Psoas muscle (tissue), 8 donors: Measurements from ENCODE around the gene PPP1R18. TPM values are rescaled to one million over a fixed set of nuclear protein-coding genes. Genes with fewer than 3 reads are reported as not detected.

ENCODE experiments used
- ATAC-seq, 4 donors: fragments of 200-7000 bp; cut with Tn5 transposase; one replicate each; pipeline ENCODE4 v1.9.1; 2020; ENCODE audit warnings: moderate library complexity in 3 of 4, mild to moderate bottlenecking in 2 of 4
- DNase-seq, 2 donors: peaks; one replicate each; pipeline ENCODE4 v3.0.0-alpha.2; 2020
- H3K27ac ChIP-seq: fragments of 200-600 bp; one replicate; pipeline ENCODE4 v1.8.0; 2022
- H3K27me3 ChIP-seq, 3 donors: fragments of 200-600 bp in 1 of 3; one replicate each; pipeline versions ENCODE4 v1.6.1 to v1.8.0; 2013 to 2022; ENCODE audit warnings: low read length in 2 of 3, mild to moderate bottlenecking in 2 of 3, moderate library complexity in 1 of 3; ENCODE audit not compliant: insufficient read depth in 3 of 3
- H3K36me3 ChIP-seq, 2 donors: fragments of 200-600 bp in 1 of 2; one replicate each; pipeline versions ENCODE4 v1.6.1 to v1.8.0; 2013 to 2022; ENCODE audit warnings: low read depth in 1 of 2, mild to moderate bottlenecking in 1 of 2, moderate library complexity in 1 of 2; ENCODE audit not compliant: insufficient read depth in 1 of 2
- H3K4me1 ChIP-seq: fragments of 200-600 bp; one replicate; pipeline ENCODE4 v1.8.0; 2022
- H3K4me3 ChIP-seq: fragments of 200-600 bp; one replicate; pipeline ENCODE4 v1.8.0; 2022; ENCODE audit warnings: mild to moderate bottlenecking
- H3K9me3 ChIP-seq: fragments of 200-600 bp; one replicate; pipeline ENCODE4 v1.8.0; 2022
- WGBS, 3 donors: extraction: QIAGEN DNeasy Blood & Tissue Kit; methylation state at CpG; one replicate each; pipeline versions ENCODE4 v1.1.6 to v1.1.7; 2013; 5-methylcytosine and 5-hydroxymethylcytosine counted together
- intact Hi-C, 2 donors: fragments of 100-400 bp; cut with DNase I; formaldehyde crosslinking; loops; one replicate each; pipeline versions ENCODE4 v1.11.0 to v1.14.2; 2022
- long read RNA-seq, 2 donors: library from polyadenylated mRNA; unstranded; transcript quantifications; one replicate each; pipeline ENCODE4 v2.0.0, GENCODE V29; 2021
- polyA plus RNA-seq, 3 donors: library from polyadenylated mRNA; stranded (reverse); fragments of 200-250 nt; gene quantifications; one replicate each; pipeline ENCODE4 v1.2.3, GENCODE V29; 2013
- total RNA-seq, 4 donors: library from RNA; stranded (reverse); fragmentation: NEBNext Ultra II Directional in 2 of 4; extraction: Animal tissue kit (Norgen Biotek cat#: 25700) in 2 of 4; gene quantifications; one replicate each; pipeline versions ENCODE4 v1.2.1 to v1.2.4, GENCODE V29; 2021 to 2023
- TF ChIP-seq, protein P1 (sequence below): fragments of 200-600 bp; IDR thresholded peaks from one replicate; pipeline ENCODE4 v1.8.0; 2022; ENCODE audit warnings: antibody characterized with exemption
- donor health status: healthy with polysubstance abuse.
- donor health status: DM: no; HTN: no; CAD: no; lungs with moderate emphysema.
- donor health status: Bipolar disorder and iron deficiency.
- donor health status: healthy.
- donor health status: DM: yes; HTN: yes; CAD: no.
- donor health status: DM: no; HTN: no; CAD: no.
- donor health status: DM: no; HTN: no; CAD: no.
- donor health status: DM: yes; HTN: yes; CAD: no.

The PPP1R18 gene, protein sequence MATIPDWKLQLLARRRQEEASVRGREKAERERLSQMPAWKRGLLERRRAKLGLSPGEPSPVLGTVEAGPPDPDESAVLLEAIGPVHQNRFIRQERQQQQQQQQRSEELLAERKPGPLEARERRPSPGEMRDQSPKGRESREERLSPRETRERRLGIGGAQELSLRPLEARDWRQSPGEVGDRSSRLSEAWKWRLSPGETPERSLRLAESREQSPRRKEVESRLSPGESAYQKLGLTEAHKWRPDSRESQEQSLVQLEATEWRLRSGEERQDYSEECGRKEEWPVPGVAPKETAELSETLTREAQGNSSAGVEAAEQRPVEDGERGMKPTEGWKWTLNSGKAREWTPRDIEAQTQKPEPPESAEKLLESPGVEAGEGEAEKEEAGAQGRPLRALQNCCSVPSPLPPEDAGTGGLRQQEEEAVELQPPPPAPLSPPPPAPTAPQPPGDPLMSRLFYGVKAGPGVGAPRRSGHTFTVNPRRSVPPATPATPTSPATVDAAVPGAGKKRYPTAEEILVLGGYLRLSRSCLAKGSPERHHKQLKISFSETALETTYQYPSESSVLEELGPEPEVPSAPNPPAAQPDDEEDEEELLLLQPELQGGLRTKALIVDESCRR
- total RNA-seq = 10 to 100 TPM; 14.2 to 39.7 (median 17.3) TPM
- 10 to 100 TPM in 2 of 3 donors, 1 to 10 TPM in 1; 6.7 to 19.7 (median 11.3) TPM for polyA plus RNA-seq
- long read RNA-seq, donor 1, partial matches to known transcripts = 2 of 9 reads
- long read RNA-seq, donor 1, other reads (novel, unspliced or antisense) = 1 of 9 reads
- long read RNA-seq, donor 2, transcript PPP1R18-206 (3 exons, 1,448 nt) = major isoform, 5 of 6 reads
- long read RNA-seq, donor 2, partial matches to known transcripts = 1 of 6 reads
- long read RNA-seq, donor 2, other reads (novel, unspliced or antisense) = 0 of 6 reads

DNA sequence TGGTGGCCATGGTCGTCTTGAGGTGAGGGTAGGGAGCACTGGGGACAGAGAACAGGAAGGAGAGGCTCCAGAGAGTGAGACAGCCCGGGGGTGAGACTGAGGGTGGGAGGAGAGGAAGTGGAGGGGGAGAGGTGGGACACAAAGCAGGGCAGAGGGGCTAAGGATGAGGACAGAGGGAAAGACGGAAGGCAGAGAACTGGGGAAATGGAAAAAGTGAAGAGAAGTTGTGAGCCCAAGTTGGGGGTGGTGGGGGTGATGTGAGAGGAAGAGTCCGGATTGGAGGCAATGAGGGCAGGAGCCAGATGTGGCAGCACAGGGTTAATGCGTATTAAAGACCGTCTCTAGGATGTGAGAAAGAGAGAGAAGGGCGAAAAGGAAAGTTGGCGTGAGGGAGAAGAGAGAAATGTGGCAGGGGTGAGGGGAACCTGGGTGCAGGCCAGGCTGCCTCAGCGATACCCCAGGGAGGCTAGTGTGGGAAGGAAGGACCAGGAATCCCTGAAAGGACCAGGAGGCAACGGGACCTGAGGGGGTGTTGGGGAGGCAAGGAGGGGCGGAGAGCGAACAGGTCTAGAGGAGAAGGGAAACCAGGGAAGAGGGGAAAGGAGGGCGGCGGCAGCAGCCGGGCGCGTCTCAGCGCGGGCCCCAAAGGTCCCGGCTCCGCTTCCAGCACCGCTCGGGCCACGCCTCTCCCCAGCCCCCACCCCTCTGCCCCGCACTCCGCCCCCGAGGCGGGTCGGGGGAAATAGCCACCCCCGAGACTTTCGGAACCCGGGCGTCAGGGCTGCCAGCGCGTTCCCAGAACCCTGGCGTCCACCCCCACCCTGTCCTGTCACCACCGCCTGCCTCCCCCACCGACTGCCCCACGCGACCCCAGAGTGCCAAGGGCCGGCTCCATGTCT is at the start of gene PPP1R18:
PPP1R18 (minus strand) TSS at position 637 of the 899 bp plus-strand sequence; CDS start at position 10, 627 bp downstream.
- Histone ChIP-seq H3K27ac (peak within 1 kb of the TSS; percentile 91), H3K9me3 (no peaks in the 10 kb centered on the region), H3K27me3 (no peaks in the 10 kb centered on the region), H3K36me3 (peaks cover 0 to 11% of the 10 kb centered on the region in 2 donors), H3K4me1 (peaks cover 36% of the 10 kb centered on the region), H3K4me3 (peak within 1 kb of the TSS; percentile 85)
- TF ChIP-seq, protein P1, sequence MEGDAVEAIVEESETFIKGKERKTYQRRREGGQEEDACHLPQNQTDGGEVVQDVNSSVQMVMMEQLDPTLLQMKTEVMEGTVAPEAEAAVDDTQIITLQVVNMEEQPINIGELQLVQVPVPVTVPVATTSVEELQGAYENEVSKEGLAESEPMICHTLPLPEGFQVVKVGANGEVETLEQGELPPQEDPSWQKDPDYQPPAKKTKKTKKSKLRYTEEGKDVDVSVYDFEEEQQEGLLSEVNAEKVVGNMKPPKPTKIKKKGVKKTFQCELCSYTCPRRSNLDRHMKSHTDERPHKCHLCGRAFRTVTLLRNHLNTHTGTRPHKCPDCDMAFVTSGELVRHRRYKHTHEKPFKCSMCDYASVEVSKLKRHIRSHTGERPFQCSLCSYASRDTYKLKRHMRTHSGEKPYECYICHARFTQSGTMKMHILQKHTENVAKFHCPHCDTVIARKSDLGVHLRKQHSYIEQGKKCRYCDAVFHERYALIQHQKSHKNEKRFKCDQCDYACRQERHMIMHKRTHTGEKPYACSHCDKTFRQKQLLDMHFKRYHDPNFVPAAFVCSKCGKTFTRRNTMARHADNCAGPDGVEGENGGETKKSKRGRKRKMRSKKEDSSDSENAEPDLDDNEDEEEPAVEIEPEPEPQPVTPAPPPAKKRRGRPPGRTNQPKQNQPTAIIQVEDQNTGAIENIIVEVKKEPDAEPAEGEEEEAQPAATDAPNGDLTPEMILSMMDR = no peak
- ATAC-seq (peak; percentile 34 to 60 (median 52)), DNase-seq (peak; percentile 87 to 90)
- intact Hi-C loops = loop anchor here in 1 of 2 donors (2.0 to 10.0 kb wide), 2 partner anchors 35 to 399 kb away; partner anchors contain the start of gene TUBB
- WGBS, 3 donors = 4 to 8% (median 8%) methylated on average over 23 to 41 of the region's 41 CpGs

DNA sequence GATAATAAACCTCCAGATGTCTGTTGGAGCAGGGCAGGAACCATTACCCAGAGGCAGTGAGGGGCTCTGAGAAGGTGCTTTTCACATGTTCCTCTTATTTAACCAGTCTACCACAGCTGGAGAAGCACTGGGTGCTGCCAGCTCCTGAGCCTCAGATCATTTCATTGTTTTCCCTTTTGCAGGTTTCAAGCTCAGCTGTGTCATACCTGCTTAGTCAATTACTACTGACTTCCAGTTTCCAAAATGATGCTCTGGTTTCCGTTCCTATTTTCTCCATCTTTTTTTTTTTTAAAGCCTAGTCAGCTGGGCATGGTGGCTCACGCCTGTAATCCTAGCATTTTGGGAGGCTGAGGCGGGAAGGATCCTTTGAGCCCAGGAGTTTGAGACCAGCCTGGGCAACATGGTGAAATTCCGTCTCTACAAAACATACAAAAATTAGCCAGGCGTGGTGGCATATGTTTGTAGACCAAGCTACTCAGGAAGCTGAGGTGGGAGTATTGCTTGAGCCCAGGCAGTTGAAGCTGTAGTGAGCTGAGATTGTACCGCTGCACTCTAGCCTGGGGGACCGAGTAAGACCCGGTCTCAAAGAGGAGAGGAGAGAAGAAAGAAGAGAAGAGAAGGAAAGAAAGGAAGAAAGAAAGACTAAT is 49.3 kb upstream of the PPP1R18 start:
- peaks cover 6 to 98% of the 10 kb centered on the region in 2 donors for H3K36me3 ChIP-seq
- DNase-seq (no peak), ATAC-seq (no peak)
- TF ChIP-seq, protein P1 = no peak
- intact Hi-C loops = no loop called here
- WGBS, 3 donors = 86 to 92% (median 87%) methylated on average over 8 of the region's 8 CpGs
- H3K4me3 ChIP-seq = no peak overlapping the region
- no peak overlapping the region for H3K27ac ChIP-seq
- H3K9me3 ChIP-seq = no peaks in the 10 kb centered on the region
- peaks cover 12% of the 10 kb centered on the region for H3K4me1 ChIP-seq
- no peaks in the 10 kb centered on the region for H3K27me3 ChIP-seq

DNA sequence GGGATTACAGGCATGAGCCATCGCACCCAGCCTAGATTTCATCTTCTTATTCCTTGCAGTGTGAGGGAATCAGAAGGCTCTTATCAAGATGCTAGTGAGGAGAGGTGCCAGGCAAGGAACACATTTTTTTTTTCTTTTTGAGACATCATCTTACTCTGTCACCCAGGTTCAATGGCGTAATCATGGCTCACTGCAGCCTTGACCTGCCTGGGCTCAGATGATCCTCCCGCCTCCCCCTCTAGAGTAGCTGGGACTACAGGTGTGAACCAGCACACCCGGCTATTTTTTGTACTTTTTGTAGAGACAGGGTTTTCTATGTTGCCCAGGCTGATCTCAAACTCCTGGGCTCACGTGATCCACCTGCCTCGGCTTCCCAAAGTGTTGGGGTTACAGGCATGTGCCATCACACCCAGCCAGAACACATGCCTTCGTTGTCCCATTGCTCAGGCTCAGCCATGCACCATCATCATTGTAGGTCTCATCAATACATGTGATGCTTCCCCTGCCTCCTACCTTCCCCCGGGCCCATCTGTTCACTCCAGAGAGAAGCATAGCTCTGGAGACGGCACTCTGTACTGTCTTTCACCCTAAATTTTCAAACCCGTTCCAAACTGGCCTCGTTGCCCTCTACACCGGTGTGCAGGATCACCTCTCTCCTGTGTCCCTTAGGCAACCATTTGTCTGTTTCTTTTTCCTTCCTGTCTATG is 45.9 kb upstream of the PPP1R18 start:
- WGBS, 3 donors = 90 to 93% (median 93%) methylated on average over 12 of the region's 12 CpGs
- H3K27me3 ChIP-seq = no peaks in the 10 kb centered on the region
- TF ChIP-seq, protein P1 = no peak

More for the DNA sequence above, 45.9 kb upstream of the PPP1R18 start:
- no peak overlapping the region for H3K27ac ChIP-seq
- DNase-seq (no peak), ATAC-seq (no peak)
- intact Hi-C loops = no loop called here
- H3K4me3 ChIP-seq = no peak overlapping the region
- H3K4me1 ChIP-seq = no peaks in the 10 kb centered on the region
- peaks cover 16 to 98% of the 10 kb centered on the region in 2 donors for H3K36me3 ChIP-seq
- H3K9me3 ChIP-seq = no peaks in the 10 kb centered on the region
